HG03196 (cell line): ENCODE results near the gene CHERP.
"Not testable (repeated sequence)": the region's sequence is repeated elsewhere in the genome, so short reads cannot be mapped to it uniquely, and the experiment has no call there.

ENCODE experiments used
- ATAC-seq: cut with Tn5 transposase; IDR thresholded peaks from one replicate; pipeline ENCODE4 v1.9.1; 2021; ENCODE audit not compliant: unreplicated experiment

Gene CHERP

DNA sequence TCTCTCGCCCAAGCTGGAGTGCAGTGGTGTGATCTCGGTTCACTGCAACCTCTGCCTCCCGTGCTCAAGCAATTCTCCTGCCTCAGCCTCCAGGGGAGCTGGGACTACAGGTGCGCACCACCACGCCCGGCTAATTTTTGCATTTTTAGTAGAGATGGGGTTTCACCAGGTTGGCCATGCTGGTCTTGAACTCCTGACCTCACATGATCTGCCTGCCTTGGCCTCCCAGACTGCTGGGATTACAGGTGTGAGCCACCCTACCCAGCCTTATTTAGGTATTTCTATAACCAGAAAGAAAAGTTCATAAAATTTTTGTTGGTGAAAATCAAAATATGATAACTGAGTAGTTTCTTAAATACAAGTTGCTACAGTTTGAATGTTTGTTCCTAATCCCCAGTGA is 1.5 kb upstream of the CHERP start:
- not testable (repeated sequence) for ATAC-seq

- peak; percentile 1 for ATAC-seq
Measured at GRCh38 chr19:16542910-16543472, 754 bp upstream of the CHERP start.

GRCh38 chr19:16541526-16542044 is 652 bp downstream of the CHERP start:
- ATAC-seq = peak; percentile 7

- ATAC-seq = no peak
Measured at GRCh38 chr19:16540948-16541347, 1.3 kb downstream of the CHERP start.

- no peak for ATAC-seq
Measured at GRCh38 chr19:16537111-16537510, 5.1 kb downstream of the CHERP start.

- ATAC-seq = no peak
Measured at GRCh38 chr19:16536130-16536529, 6.1 kb downstream of the CHERP start.

GRCh38 chr19:16535381-16535780 is 6.9 kb downstream of the CHERP start:
- no peak for ATAC-seq

GRCh38 chr19:16532440-16533234 is 9.6 kb downstream of the CHERP start:
- no peak for ATAC-seq

DNA sequence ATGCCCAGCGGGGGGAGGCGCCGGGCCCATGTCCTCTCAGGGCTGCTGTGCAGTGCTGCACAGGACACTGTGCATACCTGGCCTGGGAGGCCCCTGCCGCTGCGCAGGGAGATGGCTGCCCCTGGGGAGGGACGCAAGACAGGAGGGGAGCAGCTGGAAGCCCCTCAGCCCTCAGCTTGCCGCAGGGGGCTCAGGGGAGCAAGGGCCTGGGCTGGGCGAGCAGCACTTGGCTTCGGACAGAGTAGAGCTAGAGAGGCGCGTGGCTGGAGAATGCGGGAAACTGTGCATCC is 10.9 kb downstream of the CHERP start:
- ATAC-seq = no peak

DNA sequence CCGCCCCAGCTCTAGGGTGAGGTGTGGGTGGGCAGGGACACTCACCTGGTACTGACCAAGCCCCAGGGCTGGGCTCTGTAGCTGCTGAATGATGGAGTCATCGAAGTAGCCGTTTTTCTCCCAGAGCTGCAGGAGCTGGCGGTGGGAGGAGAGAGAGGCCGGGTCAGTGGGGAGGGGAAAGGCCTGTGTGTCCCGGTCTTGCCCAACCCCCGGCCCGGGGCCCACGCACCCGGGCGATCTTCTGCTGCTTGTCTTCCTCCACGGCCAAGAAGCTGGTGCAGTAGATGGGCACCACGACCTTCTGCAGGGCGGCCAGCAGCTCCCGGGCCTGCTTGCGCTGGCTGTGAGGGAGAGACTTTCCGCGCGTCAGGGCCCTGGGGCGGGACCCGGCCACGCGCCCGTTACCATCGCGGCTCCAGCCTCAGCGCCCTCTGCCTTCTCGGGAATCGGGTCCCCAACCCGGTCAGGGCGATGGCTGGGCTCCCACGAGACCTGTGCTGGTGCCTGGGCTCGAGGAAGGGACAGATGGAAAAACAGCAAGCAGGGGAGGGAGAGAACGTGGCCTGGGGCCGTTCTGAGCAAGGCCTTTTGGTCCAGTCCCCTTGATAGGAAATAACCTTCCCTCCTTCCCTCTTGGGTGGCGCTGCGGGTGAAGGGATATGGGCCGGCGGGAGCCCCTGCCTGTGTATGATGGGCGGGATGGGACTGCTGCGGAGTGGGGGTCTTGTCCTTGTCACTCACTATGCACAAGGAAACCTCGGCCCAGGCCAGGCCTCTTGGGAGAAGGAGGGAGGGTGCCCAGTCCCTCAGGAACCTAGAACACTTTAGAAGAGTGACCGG is 11.5 kb downstream of the CHERP start:
- no peak for ATAC-seq

GRCh38 chr19:16529466-16530144 is 12.6 kb downstream of the CHERP start:
- ATAC-seq = no peak

GRCh38 chr19:16527971-16528521 is 14.2 kb downstream of the CHERP start:
- no peak for ATAC-seq

- no peak for ATAC-seq
Measured at GRCh38 chr19:16527334-16527935, 14.8 kb downstream of the CHERP start.

- ATAC-seq = no peak
Measured at GRCh38 chr19:16525751-16526481, 16.3 kb downstream of the CHERP start.

DNA sequence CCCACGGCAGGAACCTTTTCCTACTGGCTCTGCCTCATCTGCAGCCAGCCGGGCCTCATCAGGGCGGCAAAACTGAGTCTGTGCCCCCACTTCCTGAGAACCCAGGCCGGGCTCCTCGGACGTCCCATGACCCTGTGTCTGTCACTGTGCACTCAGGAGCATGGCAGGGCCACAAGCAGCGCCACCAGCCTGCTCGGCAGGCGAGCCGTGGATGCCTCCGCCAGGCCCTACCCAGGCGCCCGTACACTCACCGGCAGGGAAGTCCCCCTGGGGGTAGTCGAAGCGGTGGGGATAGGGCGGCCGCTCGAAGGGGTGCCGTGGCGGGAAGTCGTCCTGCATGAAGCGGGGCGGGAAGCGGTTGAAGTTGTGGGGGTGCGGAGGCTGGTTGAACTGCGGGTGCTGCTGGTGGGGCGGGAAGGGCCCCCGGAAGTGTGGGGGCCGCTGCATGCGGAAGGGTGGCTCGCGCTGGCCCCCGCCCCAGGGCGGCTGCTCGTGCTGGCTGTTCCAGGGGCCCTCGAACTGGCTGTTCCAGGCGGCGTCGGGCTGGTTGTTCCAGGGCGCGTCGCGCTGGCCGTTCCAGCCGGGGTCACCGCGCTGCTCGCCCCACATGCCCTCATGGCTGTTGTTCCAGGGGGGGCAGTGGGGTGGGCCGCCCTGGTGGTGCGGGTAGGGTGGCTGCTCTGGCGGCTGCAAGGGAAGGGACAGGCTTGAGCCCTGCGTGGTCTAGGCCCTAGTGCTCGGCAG is 17.1 kb downstream of the CHERP start:
- no peak for ATAC-seq

DNA sequence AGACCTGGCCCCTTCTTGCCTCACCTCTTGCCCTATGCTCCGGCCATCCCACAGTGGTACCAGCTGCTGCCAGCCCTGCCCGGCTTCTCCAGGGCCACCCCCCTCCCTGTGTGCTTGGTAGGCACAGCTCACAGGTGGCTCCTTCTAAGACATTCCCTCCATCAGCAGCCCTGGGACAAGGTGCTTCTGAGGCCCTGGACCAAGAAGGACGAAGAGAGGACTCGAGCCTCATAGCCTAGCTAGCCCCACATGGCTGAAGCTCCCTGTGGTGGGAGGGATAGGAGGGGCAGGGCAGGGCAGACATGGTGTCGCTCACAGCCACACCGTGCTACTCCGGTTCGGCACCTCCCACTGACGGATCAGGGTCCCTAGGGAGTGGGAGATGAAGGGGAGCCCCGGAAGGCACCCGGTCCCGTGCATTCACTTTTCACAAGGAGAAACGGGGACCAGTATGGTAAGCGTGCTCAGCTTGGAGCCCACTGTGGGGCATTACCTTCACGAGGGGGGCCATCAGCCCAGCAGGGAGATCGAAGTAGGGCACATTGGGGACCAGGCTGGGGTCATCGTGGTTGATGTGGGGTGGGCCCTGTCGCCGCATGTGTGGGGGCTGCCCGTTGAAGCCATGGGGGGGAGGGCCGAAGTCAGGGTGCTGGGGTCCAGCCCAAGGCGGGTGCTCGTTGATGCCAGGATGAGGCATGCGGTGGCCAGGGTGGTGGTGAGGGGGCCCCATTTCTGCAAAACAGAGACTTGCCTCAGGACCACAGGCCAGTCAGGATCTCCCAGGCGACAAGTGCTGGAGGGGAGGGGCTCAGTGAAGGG is 19.5 kb downstream of the CHERP start:
- ATAC-seq = no peak

- ATAC-seq = no peak
Measured at GRCh38 chr19:16521715-16522289, 20.4 kb downstream of the CHERP start.
